Measurements from ENCODE around the gene C6orf120.
"Not testable (repeated sequence)": the region's sequence is repeated elsewhere in the genome, so short reads cannot be mapped to it uniquely, and the experiment has no call there.

The C6orf120 gene

DNA sequence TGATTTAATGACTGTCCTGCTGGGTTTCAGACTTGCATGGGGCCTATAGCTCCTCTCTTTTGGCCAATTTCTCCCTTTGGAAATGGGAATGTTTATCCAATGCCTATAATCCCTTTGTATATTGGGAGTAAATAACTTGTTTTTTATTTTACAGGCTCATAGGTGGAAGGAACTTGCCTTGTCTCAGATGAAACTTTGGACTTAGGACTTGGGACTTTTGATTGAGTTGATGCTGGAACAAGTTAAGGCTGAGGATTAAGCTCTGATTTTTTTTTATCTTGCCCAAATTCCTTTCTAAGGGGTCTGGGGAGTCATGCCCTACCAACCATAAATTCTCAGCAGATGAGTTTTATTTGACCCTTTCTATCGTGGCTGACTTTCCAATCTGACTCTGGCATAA is 23.6 kb upstream of the C6orf120 start:
- Histone ChIP-seq H3K36me3 (ENCODE audit: control insufficient read depth, insufficient read depth, low read length) (peaks cover 70% of the 10 kb centered on the region), H3K9me3 (ENCODE audit: control insufficient read depth, insufficient read depth, low read depth, low read length) (peaks cover 11% of the 10 kb centered on the region; the same call in 1 of the 2 replicates), H3K4me3 (ENCODE audit: low read depth, low read length) (no peak overlapping the region), H3K9ac (ENCODE audit: low read length) (no peak overlapping the region), H3K4me1 (ENCODE audit: control insufficient read depth, insufficient read depth, low read length) (no peaks in the 10 kb centered on the region), H3K27ac (ENCODE audit: low read depth, low read length) (no peak overlapping the region), H3K27me3 (ENCODE audit: control insufficient read depth, insufficient read depth, low read length) (no peaks in the 10 kb centered on the region)

DNA sequence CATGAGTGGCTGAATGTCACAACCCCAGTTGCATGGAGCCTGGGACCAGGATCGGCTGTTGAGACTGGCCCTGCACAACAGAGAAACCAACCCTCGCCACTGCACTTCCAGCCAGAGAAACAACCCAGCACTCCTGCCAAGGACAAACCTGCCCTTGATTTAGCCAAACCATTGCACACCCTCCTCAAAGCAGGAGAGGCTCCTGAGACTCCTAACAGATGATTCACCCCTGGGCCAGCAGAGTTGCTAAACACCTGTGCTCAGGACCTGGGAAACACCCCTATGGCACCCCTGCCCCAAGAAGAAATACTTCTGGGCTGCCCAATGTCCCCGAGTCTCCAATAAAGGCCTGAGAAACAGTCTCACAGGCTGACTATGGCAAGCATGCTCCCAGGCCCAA is 17.9 kb upstream of the C6orf120 start:
- no peak overlapping the region for H3K4me3 ChIP-seq (ENCODE audit: low read depth, low read length)
- H3K36me3 ChIP-seq (ENCODE audit: control insufficient read depth, insufficient read depth, low read length) = peaks cover 88% of the 10 kb centered on the region
- no peaks in the 10 kb centered on the region for H3K4me1 ChIP-seq (ENCODE audit: control insufficient read depth, insufficient read depth, low read length)
- H3K27me3 ChIP-seq (ENCODE audit: control insufficient read depth, insufficient read depth, low read length) = no peaks in the 10 kb centered on the region
- no peak overlapping the region for H3K27ac ChIP-seq (ENCODE audit: low read depth, low read length)
- peaks cover 28% of the 10 kb centered on the region; the same call in 1 of the 2 replicates for H3K9me3 ChIP-seq (ENCODE audit: control insufficient read depth, insufficient read depth, low read depth, low read length)
- no peak overlapping the region for H3K9ac ChIP-seq (ENCODE audit: low read length)

DNA sequence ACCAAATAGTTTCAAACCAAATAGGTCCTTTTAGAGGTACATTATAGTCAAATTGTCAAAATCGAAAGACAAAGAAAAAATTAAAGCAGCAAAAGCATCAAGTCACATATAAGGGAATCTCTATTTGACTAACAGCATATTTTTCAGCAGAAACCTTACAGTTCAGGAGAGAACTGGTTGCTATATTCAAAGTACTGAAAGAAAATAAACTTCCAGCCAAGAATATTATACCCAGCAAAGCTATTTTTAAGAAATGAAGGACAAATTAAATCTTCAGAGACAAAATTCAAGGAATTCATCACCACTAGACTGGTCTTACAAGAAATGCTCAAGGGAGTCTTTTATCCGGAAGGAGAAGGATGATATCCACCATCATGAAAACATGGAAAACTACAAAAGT is 16.1 kb upstream of the C6orf120 start:
- Histone ChIP-seq H3K9me3 (ENCODE audit: control insufficient read depth, insufficient read depth, low read depth, low read length) (peaks cover 32% of the 10 kb centered on the region; the same call in 1 of the 2 replicates), H3K27ac (ENCODE audit: low read depth, low read length) (no peak overlapping the region), H3K27me3 (ENCODE audit: control insufficient read depth, insufficient read depth, low read length) (no peaks in the 10 kb centered on the region), H3K4me1 (ENCODE audit: control insufficient read depth, insufficient read depth, low read length) (no peaks in the 10 kb centered on the region), H3K9ac (ENCODE audit: low read length) (no peak overlapping the region), H3K4me3 (ENCODE audit: low read depth, low read length) (no peak overlapping the region), H3K36me3 (ENCODE audit: control insufficient read depth, insufficient read depth, low read length) (peaks cover 87% of the 10 kb centered on the region)

DNA sequence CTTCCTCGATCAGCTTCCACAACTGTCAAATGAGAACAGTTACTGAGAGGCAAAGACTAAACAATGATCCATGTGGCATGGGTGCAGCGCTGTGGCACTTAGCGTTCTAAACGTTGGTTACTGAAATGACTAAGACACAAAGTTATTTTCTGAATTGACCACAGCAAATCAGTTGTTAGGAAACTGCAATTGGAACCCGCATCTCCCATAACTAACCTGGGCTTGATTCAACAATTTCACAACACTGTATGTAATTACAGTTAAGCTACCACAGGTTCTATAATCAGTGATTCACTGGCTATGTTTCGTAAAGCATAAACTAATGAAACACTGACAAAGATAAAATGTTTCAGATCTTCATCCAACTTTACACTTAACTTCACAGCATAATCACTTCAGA is 12.6 kb upstream of the C6orf120 start:
- Histone ChIP-seq H3K9ac (ENCODE audit: low read length) (no peak overlapping the region), H3K36me3 (ENCODE audit: control insufficient read depth, insufficient read depth, low read length) (peaks cover 83% of the 10 kb centered on the region), H3K27ac (ENCODE audit: low read depth, low read length) (no peak overlapping the region), H3K9me3 (ENCODE audit: control insufficient read depth, insufficient read depth, low read depth, low read length) (peaks cover 32% of the 10 kb centered on the region; the same call in 1 of the 2 replicates), H3K4me3 (ENCODE audit: low read depth, low read length) (no peak overlapping the region), H3K27me3 (ENCODE audit: control insufficient read depth, insufficient read depth, low read length) (no peaks in the 10 kb centered on the region), H3K4me1 (ENCODE audit: control insufficient read depth, insufficient read depth, low read length) (no peaks in the 10 kb centered on the region)

- no peaks in the 10 kb centered on the region for H3K4me1 ChIP-seq (ENCODE audit: control insufficient read depth, insufficient read depth, low read length)
- H3K4me3 ChIP-seq (ENCODE audit: low read depth, low read length) = no peak overlapping the region
- no peak overlapping the region for H3K9ac ChIP-seq (ENCODE audit: low read length)
- H3K9me3 ChIP-seq (ENCODE audit: control insufficient read depth, insufficient read depth, low read depth, low read length) = peaks cover 29% of the 10 kb centered on the region; the same call in 1 of the 2 replicates
- no peak overlapping the region for H3K27ac ChIP-seq (ENCODE audit: low read depth, low read length)
- peaks cover 79% of the 10 kb centered on the region for H3K36me3 ChIP-seq (ENCODE audit: control insufficient read depth, insufficient read depth, low read length)
- H3K27me3 ChIP-seq (ENCODE audit: control insufficient read depth, insufficient read depth, low read length) = no peaks in the 10 kb centered on the region
Measured at GRCh38 chr6:169691260-169691659, 10.7 kb upstream of the C6orf120 start.

GRCh38 chr6:169692516-169692915 is 9.4 kb upstream of the C6orf120 start:
- no peak overlapping the region for H3K4me3 ChIP-seq (ENCODE audit: low read depth, low read length)
- H3K4me1 ChIP-seq (ENCODE audit: control insufficient read depth, insufficient read depth, low read length) = no peaks in the 10 kb centered on the region
- H3K9ac ChIP-seq (ENCODE audit: low read length) = no peak overlapping the region
- H3K36me3 ChIP-seq (ENCODE audit: control insufficient read depth, insufficient read depth, low read length) = peaks cover 68% of the 10 kb centered on the region
- H3K27ac ChIP-seq (ENCODE audit: low read depth, low read length) = no peak overlapping the region
- no peaks in the 10 kb centered on the region for H3K27me3 ChIP-seq (ENCODE audit: control insufficient read depth, insufficient read depth, low read length)
- peaks cover 22% of the 10 kb centered on the region; the same call in 1 of the 2 replicates for H3K9me3 ChIP-seq (ENCODE audit: control insufficient read depth, insufficient read depth, low read depth, low read length)

- H3K36me3 ChIP-seq (ENCODE audit: control insufficient read depth, insufficient read depth, low read length) = peaks cover 59% of the 10 kb centered on the region
- H3K4me3 ChIP-seq (ENCODE audit: low read depth, low read length) = no peak overlapping the region
- no peak overlapping the region for H3K27ac ChIP-seq (ENCODE audit: low read depth, low read length)
- H3K4me1 ChIP-seq (ENCODE audit: control insufficient read depth, insufficient read depth, low read length) = peaks cover 3% of the 10 kb centered on the region
- peaks cover 12% of the 10 kb centered on the region; the same call in 1 of the 2 replicates for H3K9me3 ChIP-seq (ENCODE audit: control insufficient read depth, insufficient read depth, low read depth, low read length)
- no peaks in the 10 kb centered on the region for H3K27me3 ChIP-seq (ENCODE audit: control insufficient read depth, insufficient read depth, low read length)
- H3K9ac ChIP-seq (ENCODE audit: low read length) = no peak overlapping the region
Measured at GRCh38 chr6:169695131-169695530, 6.8 kb upstream of the C6orf120 start.

DNA sequence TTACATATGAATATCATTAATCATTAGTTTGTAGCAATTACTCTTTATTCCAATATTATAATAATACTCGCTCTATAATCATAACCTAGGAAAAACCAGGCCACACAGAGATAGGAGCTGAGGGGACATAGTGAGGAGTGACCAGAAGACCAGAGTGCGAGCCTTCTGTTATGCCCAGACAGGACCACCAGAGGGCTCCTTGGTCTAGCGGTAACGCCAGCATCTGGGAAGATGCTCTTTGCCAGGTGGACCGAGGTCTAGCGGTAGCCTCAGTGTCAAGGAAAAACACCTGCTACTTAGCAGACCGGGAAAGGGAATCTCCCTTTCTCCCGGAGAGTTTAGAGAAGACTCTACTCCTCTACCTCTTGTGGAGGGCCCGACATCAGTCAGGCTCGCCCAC is 4.8 kb upstream of the C6orf120 start:
- Histone ChIP-seq H3K36me3 (ENCODE audit: control insufficient read depth, insufficient read depth, low read length) (peaks cover 48% of the 10 kb centered on the region), H3K9me3 (ENCODE audit: control insufficient read depth, insufficient read depth, low read depth, low read length) (peaks cover 12% of the 10 kb centered on the region; the same call in 1 of the 2 replicates)
- not testable (repeated sequence) for H3K4me3 ChIP-seq (ENCODE audit: low read depth, low read length); H3K27me3 ChIP-seq (ENCODE audit: control insufficient read depth, insufficient read depth, low read length); H3K9ac ChIP-seq (ENCODE audit: low read length); H3K27ac ChIP-seq (ENCODE audit: low read depth, low read length); H3K4me1 ChIP-seq (ENCODE audit: control insufficient read depth, insufficient read depth, low read length)

- peaks cover 31% of the 10 kb centered on the region for H3K36me3 ChIP-seq (ENCODE audit: control insufficient read depth, insufficient read depth, low read length)
- H3K9me3 ChIP-seq (ENCODE audit: control insufficient read depth, insufficient read depth, low read depth, low read length) = peaks cover 5% of the 10 kb centered on the region; the same call in 1 of the 2 replicates
- peak overlapping the region; percentile 99 for H3K4me3 ChIP-seq (ENCODE audit: low read depth, low read length)
- H3K4me1 ChIP-seq (ENCODE audit: control insufficient read depth, insufficient read depth, low read length) = peaks cover 23% of the 10 kb centered on the region
- H3K27ac ChIP-seq (ENCODE audit: low read depth, low read length) = peak overlapping the region; percentile 29; the same call in 1 of the 2 replicates
- H3K9ac ChIP-seq (ENCODE audit: low read length) = peak overlapping the region; percentile 97
- H3K27me3 ChIP-seq (ENCODE audit: control insufficient read depth, insufficient read depth, low read length) = no peaks in the 10 kb centered on the region
Measured at GRCh38 chr6:169700296-169700695, 1.6 kb upstream of the C6orf120 start.

DNA sequence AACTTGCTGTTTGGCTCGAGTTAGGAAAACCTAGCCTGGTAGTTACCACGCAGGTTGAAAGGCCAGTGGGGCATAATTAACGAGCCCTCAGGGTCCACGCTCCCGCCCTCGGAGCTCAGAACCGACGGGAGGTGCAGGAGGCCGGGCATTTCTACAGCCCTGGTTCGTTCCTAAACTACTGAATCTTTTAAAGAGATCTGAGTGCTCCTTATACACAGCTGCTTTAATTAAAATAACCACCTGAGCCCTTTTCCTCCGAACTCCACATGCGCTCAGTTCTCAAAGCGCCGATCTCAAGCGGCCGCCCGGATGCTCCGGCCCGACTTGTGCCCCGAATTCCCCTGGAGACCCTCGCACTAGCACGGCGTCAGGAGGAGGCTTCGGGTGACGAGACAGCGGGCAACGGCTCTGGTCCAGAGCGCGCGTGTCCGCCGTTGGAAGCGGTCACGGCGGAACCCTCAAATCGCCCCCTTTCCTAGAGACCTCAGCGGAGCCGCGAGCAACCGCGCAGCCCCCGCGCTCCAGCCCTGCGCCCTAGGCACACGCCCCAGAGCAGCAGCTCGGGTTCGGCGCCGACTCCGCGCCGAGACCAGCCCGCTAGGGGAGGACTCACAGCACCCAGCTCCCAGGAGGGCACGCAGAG is 494 bp upstream of the C6orf120 start:
- peaks cover 27% of the 10 kb centered on the region for H3K4me1 ChIP-seq (ENCODE audit: control insufficient read depth, insufficient read depth, low read length)
- peak overlapping the region; percentile 98; the same call in 1 of the 2 replicates for H3K27ac ChIP-seq (ENCODE audit: low read depth, low read length)
- H3K4me3 ChIP-seq (ENCODE audit: low read depth, low read length) = peak overlapping the region; percentile 99
- H3K36me3 ChIP-seq (ENCODE audit: control insufficient read depth, insufficient read depth, low read length) = peaks cover 27% of the 10 kb centered on the region
- H3K27me3 ChIP-seq (ENCODE audit: control insufficient read depth, insufficient read depth, low read length) = no peaks in the 10 kb centered on the region
- H3K9ac ChIP-seq (ENCODE audit: low read length) = peak overlapping the region; percentile 97
- H3K9me3 ChIP-seq (ENCODE audit: control insufficient read depth, insufficient read depth, low read depth, low read length) = peaks cover under 1% of the 10 kb centered on the region; the same call in 1 of the 2 replicates

- Histone ChIP-seq H3K36me3 (ENCODE audit: control insufficient read depth, insufficient read depth, low read length) (peaks cover 36% of the 10 kb centered on the region), H3K4me1 (ENCODE audit: control insufficient read depth, insufficient read depth, low read length) (peaks cover 27% of the 10 kb centered on the region), H3K9ac (ENCODE audit: low read length) (peak overlapping the region; percentile 97), H3K9me3 (ENCODE audit: control insufficient read depth, insufficient read depth, low read depth, low read length) (no peaks in the 10 kb centered on the region), H3K27ac (ENCODE audit: low read depth, low read length) (peak overlapping the region; percentile 98), H3K27me3 (ENCODE audit: control insufficient read depth, insufficient read depth, low read length) (no peaks in the 10 kb centered on the region), H3K4me3 (ENCODE audit: low read depth, low read length) (peak overlapping the region; percentile 99)
Measured at GRCh38 chr6:169702840-169703246, 917 bp downstream of the C6orf120 start.

Data from HUES6 (cell line).